Activated CD8-positive, alpha-beta memory T cell treated with anti-CD3 and anti-CD28 coated beads for 36 hours (primary cell): ENCODE measurements around the gene PSD. TPM values are rescaled to one million over a fixed set of nuclear protein-coding genes. Genes with fewer than 3 reads are reported as not detected.

ENCODE experiments used
- CTCF ChIA-PET: fragments of 350-600 bp; sonication (Branson Sonifier 250); formaldehyde crosslinking; loops from one replicate; lab custom pipeline; 2021; ENCODE audit warnings: antibody characterized with exemption; lab: Charles Lee
- POLR2A ChIA-PET: fragments of 350-600 bp; sonication (Branson Sonifier 250); formaldehyde crosslinking; loops from one replicate; lab custom pipeline; 2021; ENCODE audit warnings: antibody characterized with exemption; lab: Charles Lee
- total RNA-seq, 2 experiments: library from RNA; stranded (reverse); gene quantifications; one replicate each; pipeline ENCODE4 v1.2.3, GENCODE V29; 2021

Gene PSD
- total RNA-seq, 2 experiments from 2014 or later: 3.6 to 4.9 TPM

GRCh38 chr10:102402512-102402896, 16.1 kb downstream of the PSD start:
- CTCF ChIA-PET: interaction anchor here (1.1 to 3.1 kb wide), 2 partner anchors 10 to 19 kb away, joined by 3 to 23 read pairs; partner anchors contain the start of gene FBXL15
- POLR2A ChIA-PET: no interaction called here

GRCh38 chr10:102401735-102402511, 16.7 kb downstream of the PSD start:
- POLR2A ChIA-PET: interaction anchor here (0.6 kb wide), 1 partner anchor 48 kb away, joined by 3 read pairs; no protein-coding TSS in a partner anchor
- CTCF ChIA-PET: interaction anchor here (0.6 to 8.4 kb wide), 3 partner anchors 11 to 394 kb away, joined by 4 to 52 read pairs (median 18); partner anchors contain the start of gene C10orf95

GRCh38 chr10:102401342-102401654, 17.3 kb downstream of the PSD start:
- ChIA-PET POLR2A (no interaction called here), CTCF (interaction anchor here (0.6 to 8.4 kb wide), 5 partner anchors 11 to 394 kb away, joined by 3 to 52 read pairs (median 18); partner anchors contain the start of gene C10orf95)

GRCh38 chr10:102400598-102401341, 17.8 kb downstream of the PSD start:
- CTCF ChIA-PET: interaction anchor here (0.6 to 8.4 kb wide), 12 partner anchors 12 to 393 kb away, joined by 3 to 52 read pairs (median 5); partner anchors contain the start of genes ACTR1A, C10orf95 and FBXL15
- POLR2A ChIA-PET: interaction anchor here (0.9 kb wide), 2 partner anchors 9 to 50 kb away, joined by 3 read pairs; no protein-coding TSS in a partner anchor

- ChIA-PET POLR2A (interaction anchor here (0.9 to 1.3 kb wide), 4 partner anchors 9 to 51 kb away, joined by 3 to 4 read pairs (median 4); no protein-coding TSS in a partner anchor), CTCF (interaction anchor here (0.6 to 8.4 kb wide), 21 partner anchors 7 to 285 kb away, joined by 3 to 52 read pairs (median 5); partner anchors contain the start of genes ACTR1A, C10orf95 and FBXL15)
Measured at GRCh38 chr10:102400076-102400475, 18.5 kb downstream of the PSD start.

GRCh38 chr10:102399217-102400021, 19.2 kb downstream of the PSD start:
- ChIA-PET POLR2A (interaction anchor here (0.6 to 1.3 kb wide), 7 partner anchors 28 to 168 kb away, joined by 3 to 8 read pairs (median 4); partner anchors contain the start of gene CUEDC2), CTCF (interaction anchor here (0.6 to 8.4 kb wide), 31 partner anchors 8 to 285 kb away, joined by 3 to 52 read pairs (median 4); partner anchors contain the start of genes C10orf95, CUEDC2, FBXL15 and GBF1)

- CTCF ChIA-PET: interaction anchor here (0.7 to 8.4 kb wide), 16 partner anchors 14 to 217 kb away, joined by 3 to 52 read pairs (median 6); partner anchors contain the start of genes C10orf95, CUEDC2, FBXL15 and GBF1
- POLR2A ChIA-PET: interaction anchor here (0.5 to 1.3 kb wide), 7 partner anchors 8 to 167 kb away, joined by 3 to 8 read pairs (median 4); partner anchors contain the start of gene CUEDC2
Measured at GRCh38 chr10:102398172-102399020, 20.2 kb downstream of the PSD start.

GRCh38 chr10:102397222-102398171, 21.1 kb downstream of the PSD start:
- ChIA-PET CTCF (interaction anchor here (0.6 to 8.4 kb wide), 4 partner anchors 43 to 166 kb away, joined by 4 to 52 read pairs (median 22); partner anchors contain the start of gene C10orf95), POLR2A (interaction anchor here (0.5 to 1.2 kb wide), 3 partner anchors 9 to 33 kb away, joined by 3 to 9 read pairs (median 4); no protein-coding TSS in a partner anchor)

- POLR2A ChIA-PET: interaction anchor here (1.4 kb wide), 1 partner anchor 245 kb away, joined by 4 read pairs; no protein-coding TSS in a partner anchor
- CTCF ChIA-PET: interaction anchor here (0.6 to 8.4 kb wide), 2 partner anchors 42 to 55 kb away, joined by 4 to 52 read pairs; partner anchors contain the start of gene C10orf95
Measured at GRCh38 chr10:102396730-102397151, 21.8 kb downstream of the PSD start.

- ChIA-PET CTCF (interaction anchor here (1.1 to 8.4 kb wide), 5 partner anchors 25 to 227 kb away, joined by 3 to 52 read pairs (median 18); partner anchors contain the start of genes C10orf95, CUEDC2 and FBXL15), POLR2A (interaction anchor here (1.1 to 2.9 kb wide), 4 partner anchors 15 to 249 kb away, joined by 4 to 23 read pairs (median 4); partner anchors contain the start of gene C10orf95)
Measured at GRCh38 chr10:102396317-102396650, 22.3 kb downstream of the PSD start.

GRCh38 chr10:102395400-102396316, 22.9 kb downstream of the PSD start, which contains the start of gene NFKB2:
Gene NFKB2, plus strand, starts transcription at chr10:102395705. Its CDS starts 255 bp downstream, at chr10:102395960.
- ChIA-PET CTCF (interaction anchor here (0.9 to 8.4 kb wide), 11 partner anchors 9 to 226 kb away, joined by 3 to 52 read pairs (median 6); partner anchors contain the start of genes C10orf95, CUEDC2 and FBXL15), POLR2A (interaction anchor here (0.6 to 2.9 kb wide), 12 partner anchors 10 to 251 kb away, joined by 3 to 23 read pairs (median 6); partner anchors contain the start of genes C10orf95 and FBXL15)

GRCh38 chr10:102394801-102395399, 23.7 kb downstream of the PSD start:
- CTCF ChIA-PET: interaction anchor here (0.6 to 8.4 kb wide), 14 partner anchors 9 to 226 kb away, joined by 3 to 52 read pairs (median 6); partner anchors contain the start of genes C10orf95, CUEDC2 and FBXL15
- POLR2A ChIA-PET: interaction anchor here (1.2 to 2.9 kb wide), 7 partner anchors 10 to 252 kb away, joined by 4 to 23 read pairs (median 9); partner anchors contain the start of genes C10orf95 and FBXL15

- CTCF ChIA-PET: interaction anchor here (0.6 to 8.4 kb wide), 26 partner anchors 8 to 320 kb away, joined by 3 to 52 read pairs (median 5); partner anchors contain the start of genes ARL3, C10orf95, CUEDC2 and FBXL15
- POLR2A ChIA-PET: interaction anchor here (1.4 to 2.9 kb wide), 6 partner anchors 10 to 252 kb away, joined by 4 to 23 read pairs (median 10); partner anchors contain the start of genes C10orf95 and FBXL15
Measured at GRCh38 chr10:102394079-102394800, 24.3 kb downstream of the PSD start.
